Measurements from ENCODE around the gene CLTCL1. TPM values are rescaled to one million over a fixed set of nuclear protein-coding genes. Genes with fewer than 3 reads are reported as not detected.
A peak's percentile ranks its signal among the peaks of the same experiment; 100 is the strongest.

The CLTCL1 gene
- total and polyA plus RNA-seq, 9 of the 15 experiments (the other 6 are each of a cell fraction or from before 2014, with no cell fraction given): 1.1 to 11.7 (median 5.0) TPM

DNA sequence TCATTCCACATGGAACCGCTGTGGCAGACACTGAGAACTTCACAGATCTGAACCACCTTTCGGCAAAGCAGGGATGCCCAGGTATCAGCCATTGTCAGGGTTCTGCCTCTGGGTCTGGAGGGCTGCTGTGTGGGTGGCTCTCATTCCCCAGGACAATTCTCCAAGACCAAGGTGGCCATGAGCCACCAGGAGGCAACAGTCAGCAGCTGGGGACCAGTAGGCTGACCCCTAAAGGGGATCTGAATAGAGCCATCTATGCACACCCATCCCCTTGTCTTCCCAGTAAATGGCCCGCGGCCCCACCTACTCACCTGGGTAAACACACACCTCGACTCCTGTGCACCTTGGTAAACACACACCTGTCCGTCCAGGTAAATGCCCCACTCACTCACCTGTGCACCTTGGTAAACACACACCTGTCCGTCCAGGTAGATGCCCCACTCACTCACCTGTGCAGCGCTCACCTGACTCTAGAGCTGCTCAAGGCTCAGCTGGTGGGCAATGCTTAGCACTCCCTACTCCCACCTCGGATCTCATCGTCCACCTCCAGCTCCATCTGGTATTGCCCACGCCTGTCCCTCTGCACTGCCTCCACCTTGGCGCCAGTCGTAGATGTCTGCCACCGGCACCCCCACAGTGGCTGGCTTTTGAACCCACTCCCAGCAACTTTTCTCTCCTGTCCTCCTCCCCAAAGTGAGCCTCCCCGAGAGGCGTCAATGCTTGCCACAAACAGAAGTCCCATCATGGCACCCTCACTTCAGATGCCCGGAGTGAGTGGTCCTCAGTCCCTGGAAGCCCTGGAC, 123.2 kb downstream of the CLTCL1 start:
- Histone ChIP-seq H3K79me2 (ENCODE audit: control insufficient read depth, insufficient read depth, low read length) (peaks cover 30% of the 10 kb centered on the region), H4K20me1 (replicated peaks; ENCODE audit: control insufficient read depth, insufficient read depth, low read length) (peaks cover 19% of the 10 kb centered on the region), H3K4me3 (no peak overlapping the region), H3K4me2 (ENCODE audit: insufficient read depth, low read length) (no peak overlapping the region), H3K36me3 (ENCODE audit: control insufficient read depth, insufficient read depth, low read length) (peaks cover 13% of the 10 kb centered on the region; the same call in 2 of the 3 replicates), H3K27ac (ENCODE audit: extremely low read depth, low read depth, low read length) (no peak overlapping the region), H3K9ac (ENCODE audit: insufficient read depth in 1 of 2, low read depth in 2 of 2, low read length in 2 of 2) (peak overlapping the region in 1 of 2 experiments; percentile 96; a peak in 1 of 4 replicates), H3K9me3 (replicated peaks; ENCODE audit: control insufficient read depth, insufficient read depth, low read depth, low read length) (peaks cover 9% of the 10 kb centered on the region), H3K27me3 (ENCODE audit: control insufficient read depth in 2 of 2, insufficient read depth in 2 of 2, low read length in 2 of 2) (peaks cover 29 to 45% of the 10 kb centered on the region in 2 experiments), H2AFZ (ENCODE audit: low read depth, low read length) (no peak overlapping the region), H3K9me1 (ENCODE audit: control insufficient read depth, insufficient read depth, low read length) (peaks cover 9% of the 10 kb centered on the region), H3K4me1 (replicated peaks in 1 of 2; ENCODE audit: control insufficient read depth in 2 of 2, insufficient read depth in 2 of 2, low read length in 2 of 2) (peaks cover 29 to 51% of the 10 kb centered on the region in 2 experiments)
- POLR2A ChIA-PET: interaction anchor here (0.6 to 4.5 kb wide), 12 partner anchors 11 to 1480 kb away, joined by 3 to 64 read pairs (median 4); partner anchors contain the start of gene ESS2
- no TSS peak for BruUV-seq (replicated peaks)
- peak in 3 of 4 experiments; percentile 77 to 83 (median 78) for DNase-seq (ENCODE audit: extremely low read depth in 1 of 4, low spot score in 3 of 4)
- in situ Hi-C loops (cut with MboI) (no loop called here), intact Hi-C loops (cut with micrococcal nuclease) (no loop called here)
- peak; percentile 48 for FAIRE-seq
- WGBS (ENCODE audit: insufficient coverage, low coverage, missing lambda C conversion rate): 27% methylated on average over 17 of the region's 17 CpGs
- CTCF ChIA-PET (ENCODE audit: low intra/inter-chr PET ratio): no interaction called here
- peak; percentile 13 for ATAC-seq
- TF ChIP-seq KDM1A (IDR thresholded peaks at IDR 0.05) (no peak), PML (IDR thresholded peaks at IDR 0.05; ENCODE audit: low read length) (no peak), MCM7 (IDR thresholded peaks at IDR 0.05) (no peak), EZH2 (IDR thresholded peaks at IDR 0.05; ENCODE audit: borderline replicate concordance, low read depth, low read length) (peak; percentile 28; the same call in 1 of the 2 replicates), RBBP5 (IDR thresholded peaks at IDR 0.05; ENCODE audit: borderline replicate concordance, insufficient read depth, low read length, poor library complexity, severe bottlenecking) (peak; percentile 35), CBX5 (IDR thresholded peaks at IDR 0.05; ENCODE audit: borderline replicate concordance, low read depth) (no peak), ZNF707 (CRISPR knock-in tag; conservative IDR thresholded peaks at IDR 0.05) (0 out of 2 replicates have a peak, but pooled peaks have one; percentile 28), CHD1 (IDR thresholded peaks at IDR 0.05; ENCODE audit: low read length) (peak; percentile 90), ADNP (tag; IDR thresholded peaks at IDR 0.05) (no peak), KDM4B (IDR thresholded peaks at IDR 0.05; ENCODE audit: borderline replicate concordance in 2 of 2, low read depth in 1 of 2) (no peak), XRCC3 (IDR thresholded peaks at IDR 0.05) (no peak), SAP30 (IDR thresholded peaks at IDR 0.05; ENCODE audit: borderline replicate concordance, insufficient read depth, low read depth, low read length, poor library complexity, severe bottlenecking) (peak; percentile 23)
- TF ChIP-seq, protein P1, sequence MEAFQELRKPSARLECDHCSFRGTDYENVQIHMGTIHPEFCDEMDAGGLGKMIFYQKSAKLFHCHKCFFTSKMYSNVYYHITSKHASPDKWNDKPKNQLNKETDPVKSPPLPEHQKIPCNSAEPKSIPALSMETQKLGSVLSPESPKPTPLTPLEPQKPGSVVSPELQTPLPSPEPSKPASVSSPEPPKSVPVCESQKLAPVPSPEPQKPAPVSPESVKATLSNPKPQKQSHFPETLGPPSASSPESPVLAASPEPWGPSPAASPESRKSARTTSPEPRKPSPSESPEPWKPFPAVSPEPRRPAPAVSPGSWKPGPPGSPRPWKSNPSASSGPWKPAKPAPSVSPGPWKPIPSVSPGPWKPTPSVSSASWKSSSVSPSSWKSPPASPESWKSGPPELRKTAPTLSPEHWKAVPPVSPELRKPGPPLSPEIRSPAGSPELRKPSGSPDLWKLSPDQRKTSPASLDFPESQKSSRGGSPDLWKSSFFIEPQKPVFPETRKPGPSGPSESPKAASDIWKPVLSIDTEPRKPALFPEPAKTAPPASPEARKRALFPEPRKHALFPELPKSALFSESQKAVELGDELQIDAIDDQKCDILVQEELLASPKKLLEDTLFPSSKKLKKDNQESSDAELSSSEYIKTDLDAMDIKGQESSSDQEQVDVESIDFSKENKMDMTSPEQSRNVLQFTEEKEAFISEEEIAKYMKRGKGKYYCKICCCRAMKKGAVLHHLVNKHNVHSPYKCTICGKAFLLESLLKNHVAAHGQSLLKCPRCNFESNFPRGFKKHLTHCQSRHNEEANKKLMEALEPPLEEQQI (IDR thresholded peaks at IDR 0.05): no peak
- TF ChIP-seq, protein P2, sequence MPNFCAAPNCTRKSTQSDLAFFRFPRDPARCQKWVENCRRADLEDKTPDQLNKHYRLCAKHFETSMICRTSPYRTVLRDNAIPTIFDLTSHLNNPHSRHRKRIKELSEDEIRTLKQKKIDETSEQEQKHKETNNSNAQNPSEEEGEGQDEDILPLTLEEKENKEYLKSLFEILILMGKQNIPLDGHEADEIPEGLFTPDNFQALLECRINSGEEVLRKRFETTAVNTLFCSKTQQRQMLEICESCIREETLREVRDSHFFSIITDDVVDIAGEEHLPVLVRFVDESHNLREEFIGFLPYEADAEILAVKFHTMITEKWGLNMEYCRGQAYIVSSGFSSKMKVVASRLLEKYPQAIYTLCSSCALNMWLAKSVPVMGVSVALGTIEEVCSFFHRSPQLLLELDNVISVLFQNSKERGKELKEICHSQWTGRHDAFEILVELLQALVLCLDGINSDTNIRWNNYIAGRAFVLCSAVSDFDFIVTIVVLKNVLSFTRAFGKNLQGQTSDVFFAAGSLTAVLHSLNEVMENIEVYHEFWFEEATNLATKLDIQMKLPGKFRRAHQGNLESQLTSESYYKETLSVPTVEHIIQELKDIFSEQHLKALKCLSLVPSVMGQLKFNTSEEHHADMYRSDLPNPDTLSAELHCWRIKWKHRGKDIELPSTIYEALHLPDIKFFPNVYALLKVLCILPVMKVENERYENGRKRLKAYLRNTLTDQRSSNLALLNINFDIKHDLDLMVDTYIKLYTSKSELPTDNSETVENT (CRISPR knock-in tag; IDR thresholded peaks at IDR 0.05): peak; percentile 6; the same call in 1 of the 2 replicates
- TF ChIP-seq, protein P3, sequence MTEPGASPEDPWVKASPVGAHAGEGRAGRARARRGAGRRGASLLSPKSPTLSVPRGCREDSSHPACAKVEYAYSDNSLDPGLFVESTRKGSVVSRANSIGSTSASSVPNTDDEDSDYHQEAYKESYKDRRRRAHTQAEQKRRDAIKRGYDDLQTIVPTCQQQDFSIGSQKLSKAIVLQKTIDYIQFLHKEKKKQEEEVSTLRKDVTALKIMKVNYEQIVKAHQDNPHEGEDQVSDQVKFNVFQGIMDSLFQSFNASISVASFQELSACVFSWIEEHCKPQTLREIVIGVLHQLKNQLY (CRISPR knock-in tag; conservative IDR thresholded peaks at IDR 0.05): 0 out of 4 replicates have a peak, but pooled peaks of 1 of the 2 experiments have one; percentile 27
